Neural cell (in vitro differentiated cells): ENCODE data around the gene GPR17. TPM values are rescaled to one million over a fixed set of nuclear protein-coding genes. Genes with fewer than 3 reads are reported as not detected.

ENCODE experiments used
- H2AFZ ChIP-seq: fragments of 200-600, 300-800 bp; sonication (generic), shearing (Covaris generic); 2 replicates; pipeline ENCODE4 v1.6.0; 2014; ENCODE audit warnings: low read depth, mild to moderate bottlenecking, antibody characterized with exemption, low read length, moderate library complexity
- H3F3A ChIP-seq: fragments of 200-600 bp; shearing (Covaris generic); 2 replicates; pipeline ENCODE4 v1.6.1; 2016; ENCODE audit warnings: mild to moderate bottlenecking, moderate library complexity, mixed read lengths, antibody characterized with exemption, low read length; ENCODE audit not compliant: insufficient read depth, poor library complexity, severe bottlenecking
- H3K27ac ChIP-seq: fragments of 200-600, 300-800 bp; sonication (generic), shearing (Covaris generic); 2 replicates; pipeline ENCODE4 v1.5.1; 2014; ENCODE audit warnings: mild to moderate bottlenecking, low read length, moderate library complexity
- H3K27me3 ChIP-seq: fragments of 300-800, 200-600 bp; sonication (generic), shearing (Covaris generic); 2 replicates; pipeline ENCODE4 v1.6.0; 2014; ENCODE audit warnings: mild to moderate bottlenecking, low read depth, low read length, moderate library complexity; ENCODE audit not compliant: insufficient read depth
- H3K36me3 ChIP-seq: fragments of 300-800, 200-600 bp; sonication (generic), shearing (Covaris generic); 2 replicates; pipeline ENCODE4 v1.5.1; 2014; ENCODE audit warnings: mild to moderate bottlenecking, antibody characterized with exemption, low read length, moderate library complexity; ENCODE audit not compliant: insufficient read depth
- H3K4me2 ChIP-seq: fragments of 300-800, 200-600 bp; sonication (generic), shearing (Covaris generic); 2 replicates; pipeline ENCODE4 v1.6.0; 2014; ENCODE audit warnings: mild to moderate bottlenecking, low read length
- H3K4me3 ChIP-seq: fragments of 300-800, 200-600 bp; sonication (generic), shearing (Covaris generic); 2 replicates; pipeline ENCODE4 v1.5.1; 2014; ENCODE audit warnings: mild to moderate bottlenecking, low read length, moderate library complexity
- H3K79me2 ChIP-seq: fragments of 200-600 bp; shearing (Covaris generic); replicated peaks from 2 replicates; pipeline ENCODE4 v1.6.0; 2014; ENCODE audit warnings: mild to moderate bottlenecking, low read length, moderate library complexity; ENCODE audit not compliant: insufficient read depth
- H3K9ac ChIP-seq: fragments of 300-800, 200-600 bp; sonication (generic), shearing (Covaris generic); 2 replicates; pipeline ENCODE4 v1.6.1; 2016; ENCODE audit warnings: mild to moderate bottlenecking, low read length, mixed read lengths
- H3K9me2 ChIP-seq: fragments of 200-600 bp; shearing (Covaris generic); 2 replicates; pipeline ENCODE4 v1.6.1; 2016; ENCODE audit warnings: mild to moderate bottlenecking, low read length, mixed read lengths; ENCODE audit not compliant: insufficient read depth
- H3K9me3 ChIP-seq: fragments of 200-600, 300-800 bp; sonication (generic), shearing (Covaris generic); 2 replicates; pipeline ENCODE4 v1.6.1; 2016; ENCODE audit warnings: mild to moderate bottlenecking, mixed run types, low read length, moderate library complexity, mixed read lengths
- H4K20me1 ChIP-seq: fragments of 200-600 bp; shearing (Covaris generic); 2 replicates; pipeline ENCODE4 v1.6.1; 2016; ENCODE audit warnings: mild to moderate bottlenecking, mixed run types; ENCODE audit not compliant: insufficient read depth
- EP300 ChIP-seq: fragments of 450-650 bp; conservative IDR thresholded peaks from 2 replicates; pipeline ENCODE4 v1.6.1; 2014; ENCODE audit warnings: antibody characterized with exemption, mild to moderate bottlenecking, moderate library complexity; ENCODE audit not compliant: poor library complexity, severe bottlenecking
- EZH2 ChIP-seq: fragments of 200-600, 300-800 bp; shearing (Covaris generic), sonication (generic); IDR thresholded peaks from 2 replicates; pipeline ENCODE4 v1.6.1; 2014; ENCODE audit warnings: antibody characterized with exemption, low read length, borderline replicate concordance, mild to moderate bottlenecking; ENCODE audit not compliant: insufficient read depth, poor library complexity, severe bottlenecking
- MXI1 ChIP-seq: fragments of 450-650 bp; conservative IDR thresholded peaks from 2 replicates; pipeline ENCODE4 v1.6.1; 2014; ENCODE audit warnings: antibody characterized with exemption, mild to moderate bottlenecking; ENCODE audit not compliant: poor library complexity, severe bottlenecking
- POLR2AphosphoS5 ChIP-seq: IDR thresholded peaks from 2 replicates; pipeline ENCODE4 v1.6.1; 2012
- RAD21 ChIP-seq: fragments of 450-650 bp; conservative IDR thresholded peaks from 2 replicates; pipeline ENCODE4 v1.6.1; 2014; ENCODE audit warnings: antibody characterized with exemption, mild to moderate bottlenecking, moderate library complexity
- SMC3 ChIP-seq: fragments of 450-650 bp; conservative IDR thresholded peaks from 2 replicates; pipeline ENCODE4 v1.6.1; 2014; ENCODE audit warnings: antibody characterized with exemption, mild to moderate bottlenecking, moderate library complexity; ENCODE audit not compliant: poor library complexity
- TAF1 ChIP-seq: IDR thresholded peaks from 2 replicates; pipeline ENCODE4 v1.6.1; 2012; ENCODE audit warnings: low read depth
- polyA plus RNA-seq: library from polyadenylated mRNA; depleted of rRNA; stranded (reverse); fragments of >200 nt; gene quantifications from 2 replicates; pipeline ENCODE4 v1.2.3, GENCODE V29; 2014
- TF ChIP-seq, protein P1 (sequence below): IDR thresholded peaks from 2 replicates; pipeline ENCODE4 v1.6.1; 2012; ENCODE audit warnings: borderline replicate concordance
- TF ChIP-seq, protein P2 (sequence below): fragments of 450-650 bp; IDR thresholded peaks from 2 replicates; pipeline ENCODE4 v1.5.1; 2014; ENCODE audit warnings: antibody characterized with exemption, mild to moderate bottlenecking, moderate library complexity; ENCODE audit not compliant: poor library complexity, severe bottlenecking

GPR17 gene
- polyA plus RNA-seq, 1 donor from 2014 or later = not detected

DNA sequence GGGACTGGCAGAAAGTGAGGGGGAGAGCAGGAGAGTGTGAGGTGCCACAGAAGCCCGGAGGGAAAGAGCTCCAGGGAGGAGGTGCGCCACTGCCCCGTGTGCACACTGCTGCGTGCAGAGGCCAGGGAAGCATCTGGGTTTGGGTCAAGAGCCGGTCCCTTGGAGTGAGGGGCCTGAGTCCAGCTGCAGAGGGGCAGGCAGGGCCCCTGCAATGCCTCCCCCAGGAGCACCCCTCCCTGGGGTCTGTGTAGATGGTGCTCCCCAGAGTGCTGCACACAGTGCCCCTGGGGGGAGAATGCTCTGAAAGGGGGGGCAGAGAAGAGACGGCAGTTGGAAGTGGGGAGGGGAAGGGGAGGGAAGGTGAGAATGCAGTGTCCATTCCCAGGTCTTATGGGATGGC, 33.0 kb downstream of the GPR17 start:
- no peak overlapping the region for H3K9ac ChIP-seq
- H3K79me2 ChIP-seq = no peaks in the 10 kb centered on the region
- no peaks in the 10 kb centered on the region for H3K9me2 ChIP-seq
- H3K4me3 ChIP-seq = no peak overlapping the region
- no peaks in the 10 kb centered on the region for H3K36me3 ChIP-seq
- H3K4me2 ChIP-seq = no peak overlapping the region
- TF ChIP-seq POLR2AphosphoS5 = no peak
- TF ChIP-seq RAD21 = no peak
- no peak for TF ChIP-seq EP300
- TF ChIP-seq MXI1 = no peak
- no peak for TF ChIP-seq SMC3
- TF ChIP-seq, protein P1, sequence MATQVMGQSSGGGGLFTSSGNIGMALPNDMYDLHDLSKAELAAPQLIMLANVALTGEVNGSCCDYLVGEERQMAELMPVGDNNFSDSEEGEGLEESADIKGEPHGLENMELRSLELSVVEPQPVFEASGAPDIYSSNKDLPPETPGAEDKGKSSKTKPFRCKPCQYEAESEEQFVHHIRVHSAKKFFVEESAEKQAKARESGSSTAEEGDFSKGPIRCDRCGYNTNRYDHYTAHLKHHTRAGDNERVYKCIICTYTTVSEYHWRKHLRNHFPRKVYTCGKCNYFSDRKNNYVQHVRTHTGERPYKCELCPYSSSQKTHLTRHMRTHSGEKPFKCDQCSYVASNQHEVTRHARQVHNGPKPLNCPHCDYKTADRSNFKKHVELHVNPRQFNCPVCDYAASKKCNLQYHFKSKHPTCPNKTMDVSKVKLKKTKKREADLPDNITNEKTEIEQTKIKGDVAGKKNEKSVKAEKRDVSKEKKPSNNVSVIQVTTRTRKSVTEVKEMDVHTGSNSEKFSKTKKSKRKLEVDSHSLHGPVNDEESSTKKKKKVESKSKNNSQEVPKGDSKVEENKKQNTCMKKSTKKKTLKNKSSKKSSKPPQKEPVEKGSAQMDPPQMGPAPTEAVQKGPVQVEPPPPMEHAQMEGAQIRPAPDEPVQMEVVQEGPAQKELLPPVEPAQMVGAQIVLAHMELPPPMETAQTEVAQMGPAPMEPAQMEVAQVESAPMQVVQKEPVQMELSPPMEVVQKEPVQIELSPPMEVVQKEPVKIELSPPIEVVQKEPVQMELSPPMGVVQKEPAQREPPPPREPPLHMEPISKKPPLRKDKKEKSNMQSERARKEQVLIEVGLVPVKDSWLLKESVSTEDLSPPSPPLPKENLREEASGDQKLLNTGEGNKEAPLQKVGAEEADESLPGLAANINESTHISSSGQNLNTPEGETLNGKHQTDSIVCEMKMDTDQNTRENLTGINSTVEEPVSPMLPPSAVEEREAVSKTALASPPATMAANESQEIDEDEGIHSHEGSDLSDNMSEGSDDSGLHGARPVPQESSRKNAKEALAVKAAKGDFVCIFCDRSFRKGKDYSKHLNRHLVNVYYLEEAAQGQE = no peak
- TF ChIP-seq EZH2 = no peak
- no peak for TF ChIP-seq TAF1
- TF ChIP-seq, protein P2, sequence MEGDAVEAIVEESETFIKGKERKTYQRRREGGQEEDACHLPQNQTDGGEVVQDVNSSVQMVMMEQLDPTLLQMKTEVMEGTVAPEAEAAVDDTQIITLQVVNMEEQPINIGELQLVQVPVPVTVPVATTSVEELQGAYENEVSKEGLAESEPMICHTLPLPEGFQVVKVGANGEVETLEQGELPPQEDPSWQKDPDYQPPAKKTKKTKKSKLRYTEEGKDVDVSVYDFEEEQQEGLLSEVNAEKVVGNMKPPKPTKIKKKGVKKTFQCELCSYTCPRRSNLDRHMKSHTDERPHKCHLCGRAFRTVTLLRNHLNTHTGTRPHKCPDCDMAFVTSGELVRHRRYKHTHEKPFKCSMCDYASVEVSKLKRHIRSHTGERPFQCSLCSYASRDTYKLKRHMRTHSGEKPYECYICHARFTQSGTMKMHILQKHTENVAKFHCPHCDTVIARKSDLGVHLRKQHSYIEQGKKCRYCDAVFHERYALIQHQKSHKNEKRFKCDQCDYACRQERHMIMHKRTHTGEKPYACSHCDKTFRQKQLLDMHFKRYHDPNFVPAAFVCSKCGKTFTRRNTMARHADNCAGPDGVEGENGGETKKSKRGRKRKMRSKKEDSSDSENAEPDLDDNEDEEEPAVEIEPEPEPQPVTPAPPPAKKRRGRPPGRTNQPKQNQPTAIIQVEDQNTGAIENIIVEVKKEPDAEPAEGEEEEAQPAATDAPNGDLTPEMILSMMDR = no peak
- H2AFZ ChIP-seq = no peak overlapping the region
- no peaks in the 10 kb centered on the region for H3K9me3 ChIP-seq
- H3F3A ChIP-seq = no peaks in the 10 kb centered on the region
- peaks cover 26% of the 10 kb centered on the region for H3K27me3 ChIP-seq
- H3K27ac ChIP-seq = no peak overlapping the region
- H4K20me1 ChIP-seq = no peaks in the 10 kb centered on the region

DNA sequence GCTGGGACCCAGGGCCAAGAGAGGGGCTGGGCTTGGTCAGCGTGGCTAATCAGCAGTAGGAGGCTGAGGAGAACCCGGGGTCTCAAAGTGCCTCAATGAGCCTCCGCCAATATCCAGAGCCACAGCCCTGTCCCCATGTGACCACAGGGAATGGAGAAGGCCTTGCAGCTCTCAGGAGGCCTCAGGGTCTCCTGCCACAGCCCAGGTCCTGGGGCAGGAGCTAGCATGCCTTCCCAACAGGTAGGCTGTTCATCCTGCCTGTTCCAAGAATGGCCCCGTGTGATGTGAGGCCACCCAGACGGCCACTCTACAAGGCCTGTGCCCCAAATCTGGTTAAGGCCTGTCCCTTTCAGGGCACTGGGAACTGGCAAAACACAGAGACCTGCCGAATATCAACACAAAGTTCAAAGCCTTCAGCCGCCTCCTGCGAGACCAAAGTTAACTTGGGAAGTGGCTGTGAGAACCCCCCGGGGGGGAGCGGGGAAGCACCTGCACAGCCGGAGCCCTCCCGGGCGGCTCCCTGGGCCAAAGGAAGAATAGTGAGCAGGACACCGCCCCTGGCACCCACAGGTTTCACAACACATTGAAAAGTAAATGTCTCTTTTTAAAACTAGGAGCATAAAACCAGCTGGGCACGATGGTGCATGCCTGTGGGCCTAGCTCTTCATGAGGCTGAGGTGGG, 33.9 kb downstream of the GPR17 start:
- H2AFZ ChIP-seq = no peak overlapping the region
- H3K9me3 ChIP-seq = no peaks in the 10 kb centered on the region
- no peak overlapping the region for H3K27ac ChIP-seq
- H3F3A ChIP-seq = no peaks in the 10 kb centered on the region
- no peaks in the 10 kb centered on the region for H3K79me2 ChIP-seq
- no peak overlapping the region for H3K4me2 ChIP-seq
- no peaks in the 10 kb centered on the region for H3K36me3 ChIP-seq
- no peak overlapping the region for H3K4me3 ChIP-seq
- H3K27me3 ChIP-seq = peaks cover 17% of the 10 kb centered on the region
- H3K9me2 ChIP-seq = no peaks in the 10 kb centered on the region
- TF ChIP-seq, protein P1 = no peak
- TF ChIP-seq, protein P2 = no peak
- no peak for TF ChIP-seq EP300
- no peak for TF ChIP-seq MXI1
- TF ChIP-seq POLR2AphosphoS5 = no peak
- TF ChIP-seq RAD21 = no peak
- TF ChIP-seq SMC3 = no peak
- TF ChIP-seq EZH2 = no peak
- TF ChIP-seq TAF1 = no peak
- H3K9ac ChIP-seq = no peak overlapping the region
- no peaks in the 10 kb centered on the region for H4K20me1 ChIP-seq
